OCI-LY7 (cell line): Measurements from ENCODE around the gene JAKMIP3. TPM values are rescaled to one million over a fixed set of nuclear protein-coding genes. Genes with fewer than 3 reads are reported as not detected.

ENCODE experiments used
- BruUV-seq: library from RNA; stranded (reverse); fragments of 400-500 nt; replicated peaks from 2 replicates; lab custom pipeline; 2021; lab: Mats Ljungman, UMichigan
- CTCF ChIA-PET: fragments of 300-600 bp; sonication (Branson Sonifier 250); formaldehyde crosslinking; loops from one replicate; lab custom pipeline; 2022; ENCODE audit warnings: antibody characterized with exemption; ENCODE audit not compliant: unreplicated experiment; lab: Charles Lee
- POLR2A ChIA-PET: fragments of 300-600 bp; sonication (Branson Sonifier 250); formaldehyde crosslinking; loops from one replicate; lab custom pipeline; 2022; ENCODE audit warnings: antibody characterized with exemption; lab: Charles Lee
- DNase-seq: peaks from one replicate; pipeline ENCODE4 v3.0.0-alpha.2; 2015; ENCODE audit warnings: low spot score
- H2AFZ ChIP-seq: fragments of 200-600 bp; sonication (generic), shearing (Covaris generic); 2 replicates; pipeline ENCODE4 v1.6.1; 2014; ENCODE audit warnings: mild to moderate bottlenecking, antibody characterized with exemption, low read length, moderate library complexity
- H3K27ac ChIP-seq: fragments of 200-600 bp; sonication (generic); 2 replicates; pipeline ENCODE4 v1.5.1; 2014; ENCODE audit warnings: mixed run types, low read depth, mild to moderate bottlenecking, moderate library complexity, low read length, inconsistent platforms; ENCODE audit not compliant: poor library complexity, severe bottlenecking
- H3K36me3 ChIP-seq: fragments of 200-600 bp; sonication (generic); 2 replicates; pipeline ENCODE4 v1.6.1; 2014; ENCODE audit warnings: mild to moderate bottlenecking, antibody characterized with exemption, low read length, moderate library complexity, mixed read lengths; ENCODE audit not compliant: insufficient read depth
- H3K4me1 ChIP-seq: fragments of 200-600 bp; sonication (generic); 2 replicates; pipeline ENCODE4 v1.5.1; 2014; ENCODE audit warnings: mild to moderate bottlenecking, low read length; ENCODE audit not compliant: insufficient read depth, poor library complexity, severe bottlenecking
- H3K4me2 ChIP-seq: fragments of 200-600 bp; sonication (generic); 2 replicates; pipeline ENCODE4 v1.6.1; 2014; ENCODE audit warnings: mild to moderate bottlenecking, low read length
- H3K4me3 ChIP-seq: fragments of 200-600 bp; sonication (generic); 2 replicates; pipeline ENCODE4 v1.5.1; 2014; ENCODE audit warnings: mild to moderate bottlenecking, low read depth, low read length; ENCODE audit not compliant: poor library complexity, severe bottlenecking
- H3K79me2 ChIP-seq: fragments of 200-600 bp; sonication (generic); 2 replicates; pipeline ENCODE4 v1.6.1; 2016; ENCODE audit warnings: low read depth, mild to moderate bottlenecking, low read length, moderate library complexity, mixed read lengths; ENCODE audit not compliant: insufficient read depth
- H3K9me2 ChIP-seq: fragments of 200-600 bp; sonication (generic); 2 replicates; pipeline ENCODE4 v1.6.1; 2016; ENCODE audit warnings: mild to moderate bottlenecking, low read length, mixed read lengths; ENCODE audit not compliant: insufficient read depth
- H3K9me3 ChIP-seq: fragments of 200-600 bp; sonication (generic); 2 replicates; pipeline ENCODE4 v1.6.1; 2014; ENCODE audit warnings: mild to moderate bottlenecking, mixed run types, low read length, mixed read lengths
- H4K20me1 ChIP-seq: fragments of 200-600 bp; sonication (generic); 2 replicates; pipeline ENCODE4 v1.6.1; 2014; ENCODE audit warnings: mild to moderate bottlenecking, antibody characterized with exemption, low read length, moderate library complexity, mixed read lengths; ENCODE audit not compliant: insufficient read depth
- CTCF ChIP-seq: fragments of 200-600 bp; sonication (generic); conservative IDR thresholded peaks from 2 replicates; pipeline ENCODE4 v1.5.1; 2014; ENCODE audit warnings: mild to moderate bottlenecking, antibody characterized with exemption, low read length, moderate library complexity, mixed read lengths
- EZH2phosphoT487 ChIP-seq: fragments of 200-600 bp; sonication (generic); IDR thresholded peaks from 2 replicates; pipeline ENCODE4 v1.6.1; 2018; ENCODE audit warnings: low read depth, borderline replicate concordance, mild to moderate bottlenecking, mixed run types, antibody characterized with exemption, low read length, moderate library complexity, mixed read lengths
- intact Hi-C: fragments of 100-400 bp; cut with micrococcal nuclease; formaldehyde crosslinking; loops from one replicate; pipeline ENCODE4 v1.10.0; 2022; ENCODE audit not compliant: unreplicated experiment
- total RNA-seq, 2 experiments: library from RNA; depleted of rRNA in 1 of 2; stranded (reverse); fragments of >200 nt in 1 of 2; shearing (Covaris generic) in 1 of 2; gene quantifications; 2 replicates each; pipeline ENCODE4 v1.2.3, GENCODE V29; 2014 to 2022

JAKMIP3 gene
- total RNA-seq, 2 experiments from 2014 or later, result 0.54 to 0.89 TPM

GRCh38 chr10:132096863-132097478, 31.2 kb downstream of the JAKMIP3 start:
- H3K9me2 ChIP-seq, result no peaks in the 10 kb centered on the region
- no peaks in the 10 kb centered on the region for H3K9me3 ChIP-seq
- H2AFZ ChIP-seq, result no peak overlapping the region
- POLR2A ChIA-PET, result interaction anchor here (0.6 to 1.7 kb wide), 2 partner anchors 8 to 13 kb away, joined by 4 read pairs; no protein-coding TSS in a partner anchor
- H3K79me2 ChIP-seq, result no peaks in the 10 kb centered on the region
- no peak for DNase-seq
- BruUV-seq, result no TSS peak
- no peaks in the 10 kb centered on the region for H4K20me1 ChIP-seq
- no peak for TF ChIP-seq EZH2phosphoT487
- TF ChIP-seq CTCF, result no peak
- no peaks in the 10 kb centered on the region for H3K4me1 ChIP-seq
- H3K4me3 ChIP-seq, result no peak overlapping the region
- H3K36me3 ChIP-seq, result no peaks in the 10 kb centered on the region
- H3K27ac ChIP-seq, result no peak overlapping the region
- H3K4me2 ChIP-seq, result no peak overlapping the region
- CTCF ChIA-PET, result no interaction called here
- intact Hi-C loops, result no loop called here

- no TSS peak for BruUV-seq
- TF ChIP-seq CTCF (no peak), EZH2phosphoT487 (no peak)
- Histone ChIP-seq H3K4me1 (no peaks in the 10 kb centered on the region), H3K79me2 (no peaks in the 10 kb centered on the region), H3K36me3 (no peaks in the 10 kb centered on the region), H3K9me2 (no peaks in the 10 kb centered on the region), H3K9me3 (no peaks in the 10 kb centered on the region), H3K27ac (no peak overlapping the region), H2AFZ (no peak overlapping the region), H3K4me3 (no peak overlapping the region), H4K20me1 (no peaks in the 10 kb centered on the region), H3K4me2 (no peak overlapping the region)
- DNase-seq, result no peak
- ChIA-PET CTCF (no interaction called here), POLR2A (no interaction called here)
- intact Hi-C loops, result no loop called here
Measured at GRCh38 chr10:132097609-132098377, 32.0 kb downstream of the JAKMIP3 start.
